Measurements from ENCODE around the gene MRPL20. TPM values are rescaled to one million over a fixed set of nuclear protein-coding genes. Genes with fewer than 3 reads are reported as not detected.
A peak's percentile ranks its signal among the peaks of the same experiment; 100 is the strongest.

Gene MRPL20
- total RNA-seq, 2 donors from 2014 or later: 74.9 to 77.5 TPM

GRCh38 chr1:1427106-1427819, 20.2 kb upstream of the MRPL20 start:
- Mint-ChIP-seq H3K27ac (no peak overlapping the region), H3K27me3 (ENCODE audit: low read depth) (peaks cover 25% of the 10 kb centered on the region), H3K36me3 (ENCODE audit: insufficient read depth in 2 of 2) (peaks cover 2% of the 10 kb centered on the region in 2 donors), H3K9me3 (no peaks in the 10 kb centered on the region), H3K4me1 (ENCODE audit: low read depth) (peaks cover 11% of the 10 kb centered on the region), H3K4me3 (peak overlapping the region in 1 of 2 donors; percentile 27)
- ATAC-seq (replicated peaks in 1 of 2) (peak in 1 of 2 donors; percentile 18), DNase-seq (peak in 1 of 2 donors; percentile 30)

DNA sequence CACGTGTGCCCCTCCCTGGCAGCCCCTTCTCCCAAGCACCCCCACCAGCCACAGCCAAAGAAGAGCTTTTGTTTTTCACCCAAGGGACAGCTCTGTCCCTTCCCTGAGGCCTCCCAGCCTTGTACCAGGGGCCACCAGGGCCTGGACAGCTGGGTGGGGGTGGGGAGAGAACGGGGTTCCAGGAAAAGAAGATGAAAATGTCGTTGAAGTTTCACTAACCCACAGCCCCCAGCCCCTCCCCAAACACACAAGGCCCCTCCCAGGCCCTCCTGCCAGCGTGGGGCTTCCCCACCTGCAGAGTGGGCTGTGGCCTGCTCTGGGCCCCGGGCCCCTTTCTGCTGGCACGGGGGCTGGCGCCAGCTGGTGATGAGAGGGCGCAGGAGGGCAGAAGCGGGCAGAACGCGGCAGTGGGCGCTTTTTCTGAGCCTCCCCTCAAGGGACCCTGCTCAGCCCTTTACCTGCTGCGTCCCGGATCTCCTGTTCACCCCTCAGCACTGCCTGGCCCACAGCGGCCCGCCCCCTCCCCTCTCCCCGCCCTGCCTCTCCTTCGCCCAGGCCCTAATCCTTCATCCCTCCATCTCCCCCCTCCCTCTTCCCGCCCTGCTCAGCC, 19.5 kb upstream of the MRPL20 start:
- no peak for DNase-seq
- peak overlapping the region in 1 of 2 donors; percentile 67 for H3K4me3 Mint-ChIP-seq
- H3K27ac Mint-ChIP-seq: no peak overlapping the region
- peak in 1 of 2 donors; percentile 28 for ATAC-seq (replicated peaks in 1 of 2)
- peaks cover 12% of the 10 kb centered on the region for H3K4me1 Mint-ChIP-seq (ENCODE audit: low read depth)
- H3K9me3 Mint-ChIP-seq: no peaks in the 10 kb centered on the region
- peaks cover 26% of the 10 kb centered on the region for H3K27me3 Mint-ChIP-seq (ENCODE audit: low read depth)
- peaks cover 2% of the 10 kb centered on the region in 2 donors for H3K36me3 Mint-ChIP-seq (ENCODE audit: insufficient read depth in 2 of 2)

DNA sequence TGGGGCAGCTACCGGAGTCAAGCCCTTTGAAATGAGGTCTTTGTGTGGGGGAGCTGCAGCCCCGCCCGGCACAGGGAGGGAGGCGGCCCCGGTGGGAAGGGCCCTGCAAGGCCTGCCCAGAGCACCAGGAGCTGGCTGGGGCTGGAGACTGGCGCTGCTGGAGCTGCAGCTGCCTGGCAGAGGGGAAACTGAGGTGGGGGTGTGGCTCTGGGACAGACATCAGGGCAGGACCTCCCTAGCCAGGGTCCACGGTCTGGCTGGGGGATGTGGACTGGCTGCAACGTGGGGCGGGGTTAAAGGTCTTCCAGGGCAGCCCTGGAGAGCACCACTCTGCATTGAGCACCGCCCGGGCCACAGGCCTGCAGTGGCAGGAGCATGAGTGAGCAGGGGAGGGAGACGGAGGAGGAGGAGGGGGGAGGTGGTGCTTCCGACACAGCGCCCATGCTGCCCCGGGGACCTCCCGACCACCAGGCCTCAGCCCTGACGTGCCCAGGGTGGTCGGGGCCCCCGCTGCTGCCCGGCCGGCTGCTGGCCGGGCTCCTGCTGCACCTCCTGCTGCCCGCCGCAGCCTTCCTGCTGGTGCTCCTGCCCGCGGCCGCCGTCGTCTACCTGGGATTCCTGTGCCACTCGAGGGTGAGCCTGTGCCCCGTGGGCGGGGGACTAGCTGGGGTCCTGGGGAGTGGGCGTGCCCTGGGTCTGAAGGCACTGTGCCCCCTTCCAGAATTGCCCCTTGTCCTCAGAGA, 18.8 kb upstream of the MRPL20 start:
- DNase-seq (no peak), ATAC-seq (replicated peaks in 1 of 2) (no peak)
- Mint-ChIP-seq H3K4me1 (ENCODE audit: low read depth) (peaks cover 12% of the 10 kb centered on the region), H3K9me3 (no peaks in the 10 kb centered on the region), H3K4me3 (peak overlapping the region in 1 of 2 donors; percentile 67), H3K27ac (no peak overlapping the region), H3K36me3 (ENCODE audit: insufficient read depth in 2 of 2) (peaks cover 2% of the 10 kb centered on the region in 2 donors), H3K27me3 (ENCODE audit: low read depth) (peaks cover 26% of the 10 kb centered on the region)

DNA sequence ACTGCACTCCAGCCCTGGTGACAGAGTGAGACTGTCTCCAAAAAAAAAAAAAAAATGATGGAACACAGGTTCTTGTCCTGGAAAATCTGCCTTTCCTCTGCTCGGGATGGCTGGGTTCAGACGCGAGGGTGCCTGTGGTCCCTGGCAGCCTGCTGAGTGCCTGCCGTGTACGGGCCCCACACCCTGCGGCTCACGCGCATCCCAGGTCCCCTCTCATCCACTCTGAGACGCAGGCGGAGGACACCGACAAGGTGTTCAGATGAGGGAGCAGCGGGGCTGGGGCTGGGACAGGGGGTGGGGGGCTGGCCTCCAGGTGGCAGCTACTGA, 18.3 kb upstream of the MRPL20 start:
- H3K27me3 Mint-ChIP-seq (ENCODE audit: low read depth): peaks cover 26% of the 10 kb centered on the region
- H3K36me3 Mint-ChIP-seq (ENCODE audit: insufficient read depth in 2 of 2): peaks cover 2% of the 10 kb centered on the region in 2 donors
- no peak overlapping the region for H3K27ac Mint-ChIP-seq
- ATAC-seq (replicated peaks in 1 of 2) (no peak), DNase-seq (no peak)
- H3K4me3 Mint-ChIP-seq: no peak overlapping the region
- no peaks in the 10 kb centered on the region for H3K9me3 Mint-ChIP-seq
- peaks cover 12% of the 10 kb centered on the region for H3K4me1 Mint-ChIP-seq (ENCODE audit: low read depth)

DNA sequence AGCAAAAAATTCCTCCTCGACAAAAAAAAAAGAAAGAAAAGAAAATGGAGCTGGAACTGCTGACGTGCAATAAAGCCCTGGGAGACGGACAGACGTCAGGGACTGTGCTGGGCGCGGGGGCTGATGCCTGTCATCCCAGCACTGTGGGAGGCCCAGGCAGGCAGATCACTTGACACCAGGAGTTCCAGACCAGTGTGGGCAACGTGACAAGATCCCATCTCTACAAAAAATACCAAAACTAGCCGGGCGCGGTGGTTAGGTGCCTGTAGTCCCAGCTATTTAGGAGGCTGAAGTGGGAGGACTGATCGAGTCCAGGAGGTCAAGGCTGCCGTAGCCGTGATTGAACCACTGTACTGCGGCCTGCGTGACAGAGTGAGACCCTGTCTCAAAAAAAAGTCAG, 17.6 kb upstream of the MRPL20 start:
- H3K4me1 Mint-ChIP-seq (ENCODE audit: low read depth): peaks cover 12% of the 10 kb centered on the region
- H3K9me3 Mint-ChIP-seq: no peaks in the 10 kb centered on the region
- H3K27me3 Mint-ChIP-seq (ENCODE audit: low read depth): peaks cover 26% of the 10 kb centered on the region
- H3K4me3 Mint-ChIP-seq: no peak overlapping the region
- no peak for ATAC-seq (replicated peaks in 1 of 2)
- H3K27ac Mint-ChIP-seq: no peak overlapping the region
- peaks cover 2% of the 10 kb centered on the region in 2 donors for H3K36me3 Mint-ChIP-seq (ENCODE audit: insufficient read depth in 2 of 2)
- DNase-seq: no peak

DNA sequence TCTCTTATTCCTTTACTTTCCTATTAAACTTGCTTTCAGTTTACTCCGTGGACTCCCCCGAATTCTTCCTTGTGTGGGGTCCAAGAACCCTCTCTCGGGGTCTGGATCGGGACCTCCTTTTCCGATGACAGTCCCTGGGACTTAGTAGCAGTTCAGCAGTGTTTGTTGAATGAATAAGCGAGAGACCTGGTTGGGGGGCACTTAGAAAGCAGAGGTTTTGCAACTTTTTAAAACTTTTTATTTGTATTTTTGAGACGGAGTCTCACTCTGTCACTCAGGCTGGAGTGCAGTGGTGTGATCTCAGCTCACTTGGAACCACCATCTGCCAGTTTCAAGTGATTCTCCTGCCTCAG, 16.1 kb upstream of the MRPL20 start:
- Mint-ChIP-seq H3K4me1 (ENCODE audit: low read depth) (peaks cover 20% of the 10 kb centered on the region), H3K27me3 (ENCODE audit: low read depth) (peaks cover 16% of the 10 kb centered on the region), H3K36me3 (ENCODE audit: insufficient read depth in 2 of 2) (no peaks in the 10 kb centered on the region), H3K4me3 (no peak overlapping the region), H3K27ac (no peak overlapping the region), H3K9me3 (no peaks in the 10 kb centered on the region)
- ATAC-seq (replicated peaks in 1 of 2) (no peak), DNase-seq (no peak)

DNA sequence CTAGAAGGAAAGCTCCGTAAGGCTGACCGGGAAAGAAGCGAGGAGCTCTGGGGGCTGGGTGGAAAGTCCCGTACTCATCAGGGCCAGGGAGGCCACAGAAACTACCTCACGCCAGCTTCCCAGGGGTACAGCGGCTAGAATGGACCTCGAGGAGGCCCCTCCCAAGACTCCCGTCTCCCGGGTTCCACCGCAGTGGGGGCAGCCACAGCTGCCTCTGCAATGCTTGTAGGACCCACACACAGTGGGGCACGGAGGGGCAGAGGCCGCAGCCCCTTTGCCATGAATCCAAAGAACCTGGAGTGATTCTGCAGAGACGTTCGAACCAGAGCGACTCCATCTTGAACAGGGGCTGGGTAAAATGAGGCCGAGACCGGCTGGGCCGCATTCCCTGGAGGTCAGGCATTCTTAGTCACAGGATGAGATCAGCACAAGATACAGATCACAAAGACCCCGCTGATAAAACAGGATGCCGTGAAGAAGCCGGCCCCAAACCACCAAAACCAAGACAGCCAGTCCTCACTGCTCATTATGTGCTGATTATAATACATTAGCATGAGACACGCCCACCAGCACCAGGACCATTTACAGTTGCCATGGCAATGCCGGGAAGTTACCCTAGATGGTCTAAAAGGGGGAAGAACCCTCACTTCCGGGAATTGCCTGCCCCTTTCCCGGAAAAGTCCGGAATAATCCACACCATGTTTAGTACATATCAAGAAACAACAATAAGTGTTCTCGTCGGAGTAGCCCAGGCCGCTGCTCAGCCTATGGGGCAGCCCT, 15.6 kb upstream of the MRPL20 start:
- peaks cover 25% of the 10 kb centered on the region for H3K4me1 Mint-ChIP-seq (ENCODE audit: low read depth)
- peaks cover 15% of the 10 kb centered on the region for H3K27me3 Mint-ChIP-seq (ENCODE audit: low read depth)
- H3K36me3 Mint-ChIP-seq (ENCODE audit: insufficient read depth in 2 of 2): no peaks in the 10 kb centered on the region
- ATAC-seq (replicated peaks in 1 of 2): peak; percentile 30 to 40
- no peak overlapping the region for H3K4me3 Mint-ChIP-seq
- H3K9me3 Mint-ChIP-seq: no peaks in the 10 kb centered on the region
- DNase-seq: no peak
- H3K27ac Mint-ChIP-seq: no peak overlapping the region

GRCh38 chr1:1421907-1422464, 14.9 kb upstream of the MRPL20 start:
- H3K27ac Mint-ChIP-seq: no peak overlapping the region
- DNase-seq: no peak
- no peak overlapping the region for H3K4me3 Mint-ChIP-seq
- H3K27me3 Mint-ChIP-seq (ENCODE audit: low read depth): peaks cover 15% of the 10 kb centered on the region
- no peaks in the 10 kb centered on the region for H3K36me3 Mint-ChIP-seq (ENCODE audit: insufficient read depth in 2 of 2)
- ATAC-seq (replicated peaks in 1 of 2): no peak
- H3K9me3 Mint-ChIP-seq: no peaks in the 10 kb centered on the region
- peaks cover 29% of the 10 kb centered on the region for H3K4me1 Mint-ChIP-seq (ENCODE audit: low read depth)

DNA sequence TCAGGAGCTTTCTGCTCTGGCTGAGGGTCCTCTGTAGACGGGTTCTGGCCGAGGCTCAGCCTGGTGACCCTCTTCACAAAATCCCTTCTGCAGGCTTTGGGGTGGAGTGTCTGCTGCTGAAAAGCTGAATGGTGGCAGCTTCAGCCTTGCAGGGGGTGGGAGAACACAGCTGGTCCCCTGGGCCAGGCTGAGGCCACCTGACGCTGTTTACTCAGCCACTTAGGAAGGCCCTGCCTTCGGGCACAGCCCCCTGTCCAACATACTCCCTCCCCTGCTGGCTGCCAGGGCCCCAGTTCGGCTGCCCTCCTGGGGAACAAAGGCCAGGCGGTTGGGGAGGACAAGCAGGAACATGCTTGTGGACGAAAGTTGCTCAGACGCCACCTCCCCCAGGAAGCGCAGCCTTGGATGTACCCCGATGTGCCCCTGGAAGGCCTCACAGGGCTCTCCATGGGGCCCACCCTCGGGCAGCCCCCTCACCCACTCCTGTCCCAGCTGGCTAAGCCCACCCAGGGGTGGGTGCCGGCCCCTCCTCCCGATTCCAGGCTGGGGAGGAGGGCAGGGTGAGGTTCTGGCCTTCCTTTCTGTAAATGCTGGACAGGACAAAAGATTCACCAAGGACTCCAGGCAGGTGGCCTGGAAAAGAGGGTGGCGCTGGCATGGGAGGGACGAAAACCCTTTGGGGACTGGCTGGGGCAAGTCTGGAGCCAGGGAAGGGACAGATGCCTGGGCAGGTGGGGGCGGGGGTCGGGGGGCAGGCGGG, 14.2 kb upstream of the MRPL20 start, which contains the start of gene ANKRD65:
TSS of gene ANKRD65 (minus strand) at position 130 of the 760 bp plus-strand sequence. CDS start 271 bp downstream, outside the sequence.
- Mint-ChIP-seq H3K9me3 (no peaks in the 10 kb centered on the region), H3K4me3 (peak within 1 kb of the TSS; percentile 11 to 30), H3K4me1 (ENCODE audit: low read depth) (peaks cover 29% of the 10 kb centered on the region), H3K27me3 (ENCODE audit: low read depth) (peaks cover 12% of the 10 kb centered on the region), H3K27ac (no peak within 1 kb of the TSS), H3K36me3 (ENCODE audit: insufficient read depth in 2 of 2) (no peaks in the 10 kb centered on the region)
- ATAC-seq (replicated peaks in 1 of 2) (no peak), DNase-seq (no peak)

- no peak for ATAC-seq (replicated peaks in 1 of 2)
These were observed 13.6 kb upstream of the MRPL20 start for GRCh38 chr1:1420654-1421141.

GRCh38 chr1:1419813-1420653, 12.9 kb upstream of the MRPL20 start:
- Mint-ChIP-seq H3K4me1 (ENCODE audit: low read depth) (peaks cover 29% of the 10 kb centered on the region), H3K27me3 (ENCODE audit: low read depth) (peaks cover 9% of the 10 kb centered on the region), H3K36me3 (ENCODE audit: insufficient read depth in 2 of 2) (no peaks in the 10 kb centered on the region), H3K27ac (no peak overlapping the region), H3K9me3 (no peaks in the 10 kb centered on the region), H3K4me3 (no peak overlapping the region)
- ATAC-seq (replicated peaks in 1 of 2) (peak; percentile 60 to 63), DNase-seq (no peak)

More at GRCh38 chr1:1420654-1421141, 13.6 kb upstream of the MRPL20 start:
- Mint-ChIP-seq H3K4me3 (peak overlapping the region; percentile 11 to 30), H3K36me3 (ENCODE audit: insufficient read depth in 2 of 2) (no peaks in the 10 kb centered on the region), H3K27ac (no peak overlapping the region), H3K9me3 (no peaks in the 10 kb centered on the region), H3K27me3 (ENCODE audit: low read depth) (peaks cover 9% of the 10 kb centered on the region), H3K4me1 (ENCODE audit: low read depth) (peaks cover 29% of the 10 kb centered on the region)
- no peak for DNase-seq

Measured in activated T-cell treated with anti-CD3 and anti-CD28 coated beads, Interleukin-2, amount 50 U/mL, for 72 hours (primary cell).